GM19238 (cell line): ENCODE data around the gene PTPRS.
"Not testable (repeated sequence)": the region's sequence is repeated elsewhere in the genome, so short reads cannot be mapped to it uniquely, and the experiment has no call there.

Experiments
- DNase-seq: peaks from one replicate; pipeline ENCODE4 v3.0.0; 2011; ENCODE audit warnings: low spot score; ENCODE audit not compliant: insufficient read length

Gene PTPRS

GRCh38 chr19:5333581-5334365, 6.8 kb downstream of the PTPRS start:
- DNase-seq = no peak

GRCh38 chr19:5332501-5332900, 8.1 kb downstream of the PTPRS start:
- no peak for DNase-seq

- no peak for DNase-seq
Observed at GRCh38 chr19:5331790-5332189, 8.8 kb downstream of the PTPRS start.

DNA sequence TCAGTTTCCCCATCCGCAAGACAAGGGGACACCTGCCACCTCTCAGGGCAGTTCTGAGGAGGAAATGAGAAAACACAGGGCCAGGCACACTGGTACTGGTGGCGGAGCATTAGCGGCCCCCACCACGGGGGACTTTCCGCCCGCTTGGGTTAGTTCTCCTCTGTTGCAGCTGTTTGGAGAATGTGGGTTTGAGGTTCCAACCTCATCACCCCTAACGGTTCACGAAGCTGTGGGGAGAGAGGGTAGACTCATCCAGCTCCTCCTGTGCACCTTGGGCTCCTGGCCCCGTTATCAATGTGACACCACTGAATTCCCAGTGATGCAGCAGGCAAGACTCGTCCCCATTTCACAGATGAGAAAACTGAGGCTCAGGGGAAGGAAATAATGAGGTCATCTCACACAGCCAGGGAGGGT, 10.3 kb downstream of the PTPRS start:
- no peak for DNase-seq

- DNase-seq = no peak
Observed at GRCh38 chr19:5329141-5329540, 11.5 kb downstream of the PTPRS start.

GRCh38 chr19:5328407-5328806, 12.2 kb downstream of the PTPRS start:
- not testable (repeated sequence) for DNase-seq

- no peak for DNase-seq
Observed at GRCh38 chr19:5326986-5327623, 13.5 kb downstream of the PTPRS start.

GRCh38 chr19:5326545-5326944, 14.1 kb downstream of the PTPRS start:
- no peak for DNase-seq

GRCh38 chr19:5324947-5325346, 15.7 kb downstream of the PTPRS start:
- no peak for DNase-seq

- DNase-seq = no peak
Observed at GRCh38 chr19:5323475-5323811, 17.2 kb downstream of the PTPRS start.

- DNase-seq = peak; percentile 33
Observed at GRCh38 chr19:5321851-5322681, 18.5 kb downstream of the PTPRS start.

- no peak for DNase-seq
Observed at GRCh38 chr19:5321066-5321642, 19.5 kb downstream of the PTPRS start.

DNA sequence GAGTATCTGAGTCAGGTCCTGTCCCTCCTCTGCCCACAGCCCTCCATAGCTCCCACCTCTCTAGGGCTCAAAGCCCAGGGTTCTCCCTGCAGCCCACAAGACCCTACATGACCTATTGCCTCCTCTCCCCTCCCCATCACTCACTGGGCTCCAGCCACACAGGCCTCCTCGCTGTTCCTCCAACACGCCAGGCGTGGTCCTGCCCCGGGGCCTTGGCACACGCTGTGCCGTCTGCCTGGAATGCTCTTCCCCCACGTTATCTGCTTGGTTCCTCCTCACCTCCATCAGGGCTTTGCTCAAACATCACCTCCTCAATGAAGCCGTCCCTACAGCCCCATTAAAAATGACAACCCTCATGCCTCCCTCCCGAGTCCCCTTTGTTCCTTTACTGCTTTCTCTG, 21.1 kb downstream of the PTPRS start:
- no peak for DNase-seq

GRCh38 chr19:5318306-5318705, 22.3 kb downstream of the PTPRS start:
- DNase-seq = no peak

DNA sequence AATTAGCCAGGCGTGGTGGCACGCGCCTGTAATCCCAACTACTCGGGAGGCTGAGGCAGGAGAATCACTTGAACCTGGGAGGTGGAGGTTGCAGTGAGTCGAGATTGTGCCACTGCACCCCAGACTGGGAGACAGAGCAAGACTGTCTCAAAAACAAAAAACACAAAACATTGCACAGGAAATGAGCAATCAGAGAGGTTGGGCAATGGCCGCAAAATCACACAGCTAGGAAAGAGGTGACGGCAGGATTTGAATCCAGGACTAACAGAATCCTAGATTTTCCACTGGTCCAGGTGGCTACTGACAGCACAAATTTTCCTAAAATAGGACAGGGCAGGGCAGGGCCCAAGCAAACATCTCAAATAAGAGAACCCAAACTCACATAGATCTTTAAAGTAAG, 23.3 kb downstream of the PTPRS start:
- no peak for DNase-seq

DNA sequence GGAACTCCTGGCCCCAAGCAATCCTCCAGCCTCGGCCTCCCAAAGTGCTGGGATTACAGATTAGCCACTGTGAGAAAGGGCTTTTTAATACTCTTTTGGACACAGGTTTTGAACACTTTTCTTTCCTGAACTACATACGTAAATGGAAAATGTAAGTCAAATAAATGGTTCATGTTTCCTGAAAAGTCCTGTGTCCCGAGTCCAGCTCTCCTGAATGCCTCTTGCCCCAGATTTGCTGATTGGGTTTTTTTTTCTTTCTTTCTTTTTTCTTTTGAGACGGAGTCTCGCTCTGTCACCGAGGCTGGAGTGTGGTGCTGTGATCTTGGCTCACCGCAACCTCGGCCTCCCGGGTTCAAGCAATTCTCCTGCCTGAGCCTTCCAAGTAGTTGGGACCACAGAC, 24.5 kb downstream of the PTPRS start:
- DNase-seq = no peak

- DNase-seq = no peak
Observed at GRCh38 chr19:5314907-5315298, 25.7 kb downstream of the PTPRS start.

DNA sequence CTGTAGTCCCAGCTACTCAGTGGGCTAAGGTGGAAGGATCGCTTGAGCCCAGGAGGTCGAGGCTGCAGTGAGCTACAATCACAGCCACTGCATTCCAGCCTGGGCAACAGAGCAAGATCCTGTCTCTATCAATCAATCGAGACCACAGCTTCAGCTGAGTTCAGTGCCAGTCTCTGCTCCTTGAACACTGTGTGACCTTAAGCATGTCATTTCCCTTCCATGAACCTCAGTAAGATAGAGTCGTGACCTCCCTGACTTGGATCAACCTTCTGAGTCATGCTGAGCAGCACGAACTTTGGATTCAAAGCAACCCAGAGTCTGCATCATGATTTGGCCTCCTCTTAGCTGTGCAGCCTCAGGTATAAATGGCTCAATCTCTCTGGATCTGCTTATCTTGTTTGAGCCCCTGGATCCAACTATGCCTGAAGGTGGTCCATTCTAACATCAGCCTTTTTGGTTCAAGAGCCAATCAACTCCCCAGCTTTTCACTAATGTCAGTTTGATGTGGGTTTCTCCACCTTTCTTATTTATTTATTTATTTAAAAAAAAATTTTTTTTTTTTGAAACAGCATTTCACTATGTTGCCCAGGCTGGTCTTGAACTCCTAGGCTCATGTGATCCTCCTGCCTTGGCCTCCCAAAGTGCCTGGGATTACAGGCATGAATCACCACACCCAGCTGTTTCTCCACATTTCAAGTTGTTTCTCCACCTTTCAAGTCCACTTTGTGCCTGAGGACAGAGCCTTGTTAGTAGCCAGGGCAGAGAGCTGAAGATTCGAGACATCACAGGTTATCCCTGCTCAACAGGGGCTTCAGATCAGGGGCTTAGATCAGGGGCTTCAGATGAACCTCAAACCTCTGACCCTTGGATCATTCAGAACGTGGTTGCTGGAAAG, 26.4 kb downstream of the PTPRS start:
- DNase-seq = no peak

DNA sequence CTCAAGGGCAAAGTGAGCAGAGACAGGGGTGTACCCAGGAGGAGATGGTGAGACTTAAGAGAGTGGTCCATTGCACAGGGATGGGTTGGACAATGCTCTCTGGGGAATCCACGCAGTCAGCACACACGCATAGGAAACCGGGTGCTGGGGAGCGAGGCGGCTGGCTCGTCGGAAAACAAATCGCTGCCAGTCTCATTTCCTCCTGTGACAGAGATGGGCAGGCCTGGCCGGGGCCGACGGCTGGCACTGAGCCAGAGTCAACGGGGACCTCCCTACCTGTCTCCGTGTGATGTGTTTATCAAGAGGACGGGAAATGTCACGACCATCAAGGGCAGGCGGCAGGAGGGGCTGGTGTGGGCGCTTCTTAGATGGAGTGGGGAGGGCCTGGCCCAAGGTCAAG, 27.3 kb downstream of the PTPRS start:
- DNase-seq = no peak

- DNase-seq = no peak
Observed at GRCh38 chr19:5312058-5312457, 28.6 kb downstream of the PTPRS start.
